HG03354 (cell line): ENCODE data around the gene GLRA2.
"Not testable (repeated sequence)": the region's sequence is repeated elsewhere in the genome, so short reads cannot be mapped to it uniquely, and the experiment has no call there.

ENCODE experiments used
- ATAC-seq: cut with Tn5 transposase; IDR thresholded peaks from one replicate; pipeline ENCODE4 v1.9.1; 2021; ENCODE audit warnings: mild to moderate bottlenecking; ENCODE audit not compliant: unreplicated experiment, poor library complexity, severe bottlenecking

GLRA2 gene

GRCh38 chrX:14590693-14591424 lies 61.5 kb downstream of the GLRA2 start:
- no peak for ATAC-seq

- no peak for ATAC-seq
Measured at GRCh38 chrX:14591976-14592375, 62.6 kb downstream of the GLRA2 start.

DNA sequence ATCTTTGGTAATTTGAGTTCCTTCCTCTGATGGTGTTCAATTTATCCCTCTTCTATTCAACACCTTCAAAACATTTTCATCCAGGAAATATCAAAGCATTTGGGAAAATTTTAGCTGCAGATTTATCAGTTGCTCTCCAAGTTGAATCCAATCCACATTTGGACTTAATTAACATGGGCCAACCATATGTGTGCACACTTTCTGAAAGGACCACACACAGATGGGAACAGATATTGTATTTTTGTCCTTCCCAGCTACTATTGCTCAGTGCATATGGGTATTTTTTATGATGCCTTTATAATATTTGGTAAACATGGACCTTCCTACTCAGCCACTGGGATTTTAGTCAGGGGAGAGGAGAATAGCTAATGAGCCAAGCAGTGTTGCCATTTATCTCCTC lies 65.2 kb downstream of the GLRA2 start:
- no peak for ATAC-seq

- no peak for ATAC-seq
Measured at GRCh38 chrX:14598330-14598729, 69.0 kb downstream of the GLRA2 start.

DNA sequence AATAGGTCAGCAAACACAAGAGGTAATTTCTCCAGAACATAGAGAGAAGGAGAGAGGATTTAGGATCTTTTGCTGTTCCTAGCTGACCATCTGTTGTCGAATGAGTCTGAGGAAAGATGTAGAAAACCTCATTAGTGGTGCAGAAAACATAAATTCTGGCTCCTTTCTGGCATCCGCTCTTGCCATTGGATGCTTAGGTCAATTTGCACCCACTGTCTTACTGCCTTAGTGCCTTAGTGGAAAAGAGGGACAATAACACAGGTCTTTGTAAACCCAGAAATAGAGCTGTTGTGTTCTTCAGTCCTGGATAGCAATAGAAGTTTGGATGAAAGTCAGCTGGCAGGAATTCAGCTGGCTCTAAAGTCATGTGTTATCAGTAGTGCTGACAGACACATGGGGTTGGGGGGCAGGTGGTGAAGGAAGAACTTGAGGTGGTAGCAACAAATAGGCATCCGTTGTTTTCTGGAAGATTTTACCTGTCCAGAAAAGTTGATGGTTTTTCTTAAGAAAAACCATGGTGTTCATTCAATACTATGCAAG lies 78.2 kb downstream of the GLRA2 start:
- no peak for ATAC-seq

DNA sequence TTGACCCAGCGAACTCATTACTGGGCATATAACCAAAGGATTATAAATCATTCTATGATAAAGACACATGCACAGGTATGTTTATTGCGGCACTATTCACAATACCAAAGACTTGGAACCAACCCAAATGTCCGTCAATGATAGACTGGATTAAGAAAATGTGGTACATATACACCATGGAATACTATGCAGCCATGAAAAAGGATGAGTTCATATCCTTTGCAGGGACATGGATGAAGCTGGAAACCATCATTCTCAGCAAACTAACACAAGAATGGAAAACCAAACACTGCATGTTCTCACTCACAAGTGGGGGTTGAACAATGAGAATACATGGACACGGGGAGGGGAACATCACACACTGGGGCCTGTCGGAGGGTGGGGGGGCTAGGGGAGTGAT lies 83.1 kb downstream of the GLRA2 start:
- not testable (repeated sequence) for ATAC-seq

- no peak for ATAC-seq
Measured at GRCh38 chrX:14616301-14616700, 87.0 kb downstream of the GLRA2 start.

DNA sequence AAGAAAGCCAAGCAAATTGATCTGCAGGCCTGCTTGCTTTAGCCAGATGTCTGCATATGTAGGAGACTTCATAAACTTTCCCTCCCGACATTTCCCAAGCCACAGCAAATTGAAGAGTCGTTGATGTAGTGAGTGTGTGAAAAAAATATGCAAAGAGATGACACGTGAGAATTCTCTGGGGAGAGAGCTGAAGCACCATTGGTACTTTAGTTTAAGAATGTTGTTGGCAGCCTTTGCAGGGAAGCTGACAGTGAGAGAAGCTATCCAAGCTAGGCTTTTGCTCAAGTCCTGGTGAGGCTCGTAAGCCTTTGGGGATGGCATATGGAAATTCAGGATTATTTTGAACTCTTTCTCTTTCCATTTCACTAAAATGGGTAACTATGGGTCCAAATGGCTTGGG lies 87.5 kb downstream of the GLRA2 start:
- ATAC-seq = no peak

- no peak for ATAC-seq
Measured at GRCh38 chrX:14618177-14618965, 89.0 kb downstream of the GLRA2 start.

DNA sequence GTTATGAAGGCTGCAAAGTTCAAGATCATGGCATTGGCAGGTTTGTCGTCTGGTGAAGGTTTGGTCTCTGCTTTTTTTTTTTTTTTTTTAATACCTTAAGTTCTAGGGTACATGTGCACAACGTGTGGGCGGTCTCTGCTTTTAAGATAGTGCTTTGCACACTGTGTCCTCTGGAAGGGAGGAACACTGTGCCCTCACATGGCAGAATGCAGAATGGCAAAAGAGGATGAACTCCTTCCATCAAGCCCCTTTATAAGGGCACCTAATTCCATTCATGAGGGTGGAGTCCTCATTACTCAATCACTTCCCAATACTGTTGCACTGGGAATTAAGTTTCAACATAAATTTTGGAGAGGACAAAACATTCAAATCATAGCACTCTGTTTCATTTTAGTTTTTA lies 101.4 kb downstream of the GLRA2 start:
- ATAC-seq = no peak

GRCh38 chrX:14641681-14642655 lies 112.6 kb downstream of the GLRA2 start:
- no peak for ATAC-seq

DNA sequence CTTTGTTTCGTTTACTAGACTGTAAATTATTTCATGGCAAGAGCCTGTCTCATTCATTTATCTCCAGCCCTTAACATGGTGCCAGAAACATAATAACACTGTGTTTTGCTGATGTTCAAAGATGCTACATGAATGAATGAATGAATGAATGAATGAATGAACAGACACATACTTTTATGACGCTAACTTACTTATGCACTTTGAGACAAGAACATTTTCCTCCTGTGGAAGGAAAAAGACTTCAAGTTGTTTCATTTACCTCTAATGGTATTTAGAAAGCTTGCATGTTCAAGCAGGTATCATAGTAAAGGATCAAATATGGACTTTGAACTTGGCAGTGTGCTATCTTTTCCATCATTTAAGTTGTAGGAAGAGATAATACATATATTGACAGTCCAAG lies 131.6 kb downstream of the GLRA2 start:
- no peak for ATAC-seq

- ATAC-seq = peak; percentile 68
Measured at GRCh38 chrX:14670819-14671218, 141.5 kb downstream of the GLRA2 start.

GRCh38 chrX:14672611-14673172 lies 143.4 kb downstream of the GLRA2 start:
- ATAC-seq = no peak

GRCh38 chrX:14673236-14673635 lies 143.9 kb downstream of the GLRA2 start:
- no peak for ATAC-seq

- peak; percentile 95 for ATAC-seq
Measured at GRCh38 chrX:14673764-14674163, 144.4 kb downstream of the GLRA2 start.

GRCh38 chrX:14675500-14675899 lies 146.2 kb downstream of the GLRA2 start:
- ATAC-seq = no peak

GRCh38 chrX:14676431-14676830 lies 147.1 kb downstream of the GLRA2 start:
- ATAC-seq = no peak

- ATAC-seq = not testable (repeated sequence)
Measured at GRCh38 chrX:14688331-14688730, 159.0 kb downstream of the GLRA2 start.

DNA sequence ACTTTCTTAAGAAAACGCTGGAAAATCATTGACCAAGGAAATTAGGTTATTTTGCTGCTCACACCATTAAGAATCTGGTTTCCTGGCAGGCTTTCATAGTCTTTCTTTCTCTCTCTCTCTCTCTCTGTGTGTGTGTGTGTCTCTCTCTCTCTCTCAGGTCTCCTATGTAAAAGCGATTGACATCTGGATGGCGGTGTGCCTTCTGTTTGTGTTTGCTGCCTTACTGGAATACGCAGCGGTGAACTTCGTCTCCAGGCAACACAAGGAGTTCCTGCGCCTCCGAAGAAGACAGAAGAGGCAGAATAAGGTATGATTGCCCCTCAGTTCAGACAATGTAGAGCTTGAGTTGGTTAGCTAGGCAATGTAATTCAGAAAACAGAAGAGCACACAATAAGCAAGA lies 161.2 kb downstream of the GLRA2 start:
- ATAC-seq = no peak
